OCI-LY3 (cell line): ENCODE results near the gene ADA.

Experiments
- H2AFZ ChIP-seq: fragments of 200-600, 300-600 bp; shearing (Covaris generic); 2 replicates; pipeline ENCODE4 v1.6.0; 2014; ENCODE audit warnings: antibody characterized with exemption, low read depth, low read length
- H3K27ac ChIP-seq: fragments of 200-600, 300-600 bp; sonication (generic); 2 replicates; pipeline ENCODE4 v1.5.1; 2014; ENCODE audit warnings: mild to moderate bottlenecking, low read length, moderate library complexity, mixed read lengths
- H3K27me3 ChIP-seq: fragments of 200-600, 300-600 bp; sonication (generic); 2 replicates; pipeline ENCODE4 v1.6.1; 2014; ENCODE audit warnings: low read depth, low read length, mixed read lengths
- H3K36me3 ChIP-seq: fragments of 200-600, 300-600 bp; sonication (generic); replicated peaks from 2 replicates; pipeline ENCODE3; 2014; ENCODE audit warnings: low read depth, low read length, mixed read lengths
- H3K4me1 ChIP-seq: fragments of 300-600, 200-600 bp; sonication (generic); 2 replicates; pipeline ENCODE4 v1.6.1; 2014; ENCODE audit warnings: low read length, mixed read lengths
- H3K4me2 ChIP-seq: fragments of 200-600, 300-600 bp; sonication (generic); 2 replicates; pipeline ENCODE4 v1.6.1; 2014; ENCODE audit warnings: low read length, mixed read lengths
- H3K4me3 ChIP-seq: fragments of 300-600, 200-600 bp; sonication (generic); 2 replicates; pipeline ENCODE4 v1.5.1; 2014; ENCODE audit warnings: antibody characterized with exemption, mild to moderate bottlenecking, low read length, moderate library complexity
- H3K79me2 ChIP-seq: fragments of 300-600, 200-600 bp; shearing (Covaris generic); 2 replicates; pipeline ENCODE4 v1.6.1; 2014; ENCODE audit warnings: mild to moderate bottlenecking, low read length, mixed read lengths
- H3K9ac ChIP-seq: fragments of 300-600, 200-600 bp; shearing (Covaris generic); 2 replicates; pipeline ENCODE4 v1.6.0; 2014; ENCODE audit warnings: mild to moderate bottlenecking, low read length, moderate library complexity
- H3K9me3 ChIP-seq: fragments of 200-600, 300-600 bp; shearing (Covaris generic); 2 replicates; pipeline ENCODE4 v1.6.1; 2014; ENCODE audit warnings: low read length, mixed read lengths; ENCODE audit not compliant: insufficient read depth
- H4K20me1 ChIP-seq: fragments of 200-600, 300-600 bp; sonication (generic); 2 replicates; pipeline ENCODE4 v1.6.1; 2016; ENCODE audit warnings: low read length, mixed read lengths; ENCODE audit not compliant: insufficient read depth
- EZH2phosphoT487 ChIP-seq: fragments of 200-600 bp; shearing (Covaris generic); IDR thresholded peaks from 2 replicates; pipeline ENCODE4 v1.6.1; 2018; ENCODE audit warnings: antibody characterized with exemption, mixed run types, low read depth
- TF ChIP-seq, protein P1 (sequence below): fragments of 200-600, 300-600 bp; sonication (generic); IDR thresholded peaks from 2 replicates; pipeline ENCODE4 v1.5.1; 2014; ENCODE audit warnings: antibody characterized with exemption, low read length, low read depth

ADA gene

DNA sequence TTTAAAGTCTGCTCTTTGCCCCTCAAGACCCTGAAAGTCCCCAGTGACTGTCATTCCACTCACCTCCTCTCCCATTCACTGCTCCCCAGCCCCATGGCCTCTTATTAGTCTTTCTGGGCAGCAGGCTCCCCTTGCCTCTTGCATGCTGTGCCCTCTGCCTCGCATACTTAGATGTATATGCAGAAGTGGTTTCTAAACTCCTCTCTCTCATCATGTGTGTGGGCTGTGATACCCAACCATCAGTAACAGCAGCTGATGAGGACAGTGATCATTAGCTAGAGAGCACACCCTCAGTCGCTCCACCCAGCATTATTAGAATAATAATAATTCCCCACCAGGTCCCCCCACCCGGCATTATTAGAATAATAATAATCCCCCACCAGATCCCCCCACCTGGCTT is 54.6 kb downstream of the ADA start:
- Histone ChIP-seq H3K27ac (peak overlapping the region; percentile 10; the same call in 1 of the 2 replicates), H3K36me3 (peaks cover 88% of the 10 kb centered on the region), H3K4me3 (no peak overlapping the region), H3K27me3 (no peaks in the 10 kb centered on the region), H3K9ac (no peak overlapping the region), H3K9me3 (no peaks in the 10 kb centered on the region), H4K20me1 (peaks cover 99% of the 10 kb centered on the region), H2AFZ (no peak overlapping the region), H3K79me2 (peaks cover 100% of the 10 kb centered on the region), H3K4me2 (peak overlapping the region; percentile 23), H3K4me1 (peaks cover 94% of the 10 kb centered on the region)
- TF ChIP-seq, protein P1, sequence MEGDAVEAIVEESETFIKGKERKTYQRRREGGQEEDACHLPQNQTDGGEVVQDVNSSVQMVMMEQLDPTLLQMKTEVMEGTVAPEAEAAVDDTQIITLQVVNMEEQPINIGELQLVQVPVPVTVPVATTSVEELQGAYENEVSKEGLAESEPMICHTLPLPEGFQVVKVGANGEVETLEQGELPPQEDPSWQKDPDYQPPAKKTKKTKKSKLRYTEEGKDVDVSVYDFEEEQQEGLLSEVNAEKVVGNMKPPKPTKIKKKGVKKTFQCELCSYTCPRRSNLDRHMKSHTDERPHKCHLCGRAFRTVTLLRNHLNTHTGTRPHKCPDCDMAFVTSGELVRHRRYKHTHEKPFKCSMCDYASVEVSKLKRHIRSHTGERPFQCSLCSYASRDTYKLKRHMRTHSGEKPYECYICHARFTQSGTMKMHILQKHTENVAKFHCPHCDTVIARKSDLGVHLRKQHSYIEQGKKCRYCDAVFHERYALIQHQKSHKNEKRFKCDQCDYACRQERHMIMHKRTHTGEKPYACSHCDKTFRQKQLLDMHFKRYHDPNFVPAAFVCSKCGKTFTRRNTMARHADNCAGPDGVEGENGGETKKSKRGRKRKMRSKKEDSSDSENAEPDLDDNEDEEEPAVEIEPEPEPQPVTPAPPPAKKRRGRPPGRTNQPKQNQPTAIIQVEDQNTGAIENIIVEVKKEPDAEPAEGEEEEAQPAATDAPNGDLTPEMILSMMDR: no peak
- no peak for TF ChIP-seq EZH2phosphoT487

- Histone ChIP-seq H3K36me3 (peaks cover 86% of the 10 kb centered on the region), H2AFZ (no peak overlapping the region), H4K20me1 (peaks cover 98% of the 10 kb centered on the region), H3K27me3 (no peaks in the 10 kb centered on the region), H3K4me1 (peaks cover 92% of the 10 kb centered on the region), H3K9ac (no peak overlapping the region), H3K79me2 (peaks cover 100% of the 10 kb centered on the region), H3K4me3 (no peak overlapping the region), H3K4me2 (peak overlapping the region; percentile 4; the same call in 1 of the 2 replicates), H3K9me3 (no peaks in the 10 kb centered on the region), H3K27ac (peak overlapping the region; percentile 13; the same call in 1 of the 2 replicates)
- TF ChIP-seq, protein P1: no peak
- TF ChIP-seq EZH2phosphoT487: no peak
Observed at GRCh38 chr20:44596010-44596409, 55.5 kb downstream of the ADA start.

DNA sequence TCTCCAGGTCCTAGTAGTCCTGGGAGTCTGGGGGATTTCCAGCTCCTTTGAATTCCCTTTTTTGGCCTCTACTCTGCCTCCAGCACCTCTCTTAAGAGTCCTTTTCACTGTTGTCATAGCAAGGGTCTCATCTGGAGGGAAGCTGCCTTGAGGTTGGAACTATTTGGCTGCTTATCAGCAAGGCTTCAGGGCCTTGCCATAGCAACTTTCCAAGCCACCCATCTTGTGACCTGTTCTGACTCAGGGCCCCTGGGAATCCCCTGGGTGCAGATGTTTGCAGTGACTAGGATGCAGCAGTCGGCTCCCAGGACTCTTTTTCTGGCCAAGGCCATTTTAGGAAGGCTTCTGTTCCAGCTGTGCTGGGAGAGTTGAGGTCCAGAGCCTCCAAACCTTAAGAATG is 56.8 kb downstream of the ADA start:
- Histone ChIP-seq H2AFZ (no peak overlapping the region), H3K4me3 (peak overlapping the region; percentile 21; the same call in 1 of the 2 replicates), H3K4me1 (peaks cover 92% of the 10 kb centered on the region), H3K27me3 (no peaks in the 10 kb centered on the region), H3K36me3 (peaks cover 86% of the 10 kb centered on the region), H3K9ac (peak overlapping the region; percentile 15), H3K27ac (peak overlapping the region; percentile 63), H3K79me2 (peaks cover 100% of the 10 kb centered on the region), H3K9me3 (no peaks in the 10 kb centered on the region), H3K4me2 (peak overlapping the region; percentile 52), H4K20me1 (peaks cover 98% of the 10 kb centered on the region)
- TF ChIP-seq, protein P1: no peak
- TF ChIP-seq EZH2phosphoT487: no peak

GRCh38 chr20:44593751-44594150 is 57.7 kb downstream of the ADA start:
- H3K9me3 ChIP-seq: 0 out of 2 replicates have a peak, but pooled peaks cover under 1% of the 10 kb centered on the region
- peak overlapping the region; percentile 21; the same call in 1 of the 2 replicates for H3K4me3 ChIP-seq
- H2AFZ ChIP-seq: no peak overlapping the region
- peak overlapping the region; percentile 52 for H3K4me2 ChIP-seq
- H3K9ac ChIP-seq: peak overlapping the region; percentile 15; the same call in 1 of the 2 replicates
- H3K36me3 ChIP-seq: peaks cover 88% of the 10 kb centered on the region
- H4K20me1 ChIP-seq: peaks cover 97% of the 10 kb centered on the region
- peaks cover 94% of the 10 kb centered on the region for H3K4me1 ChIP-seq
- no peaks in the 10 kb centered on the region for H3K27me3 ChIP-seq
- TF ChIP-seq, protein P1: no peak
- no peak for TF ChIP-seq EZH2phosphoT487
- peaks cover 100% of the 10 kb centered on the region for H3K79me2 ChIP-seq
- peak overlapping the region; percentile 63 for H3K27ac ChIP-seq
